HepG2 (cell line): Measurements from ENCODE around the gene RNASE12. TPM values are rescaled to one million over a fixed set of nuclear protein-coding genes. Genes with fewer than 3 reads are reported as not detected.
A peak's percentile ranks its signal among the peaks of the same experiment; 100 is the strongest.

Experiments used
- AGO1 ChIP-seq: fragments of 200-400 bp; formaldehyde crosslinking; IDR thresholded peaks from 2 replicates; pipeline ENCODE4 v1.6.1; 2017; ENCODE audit warnings: mild to moderate bottlenecking, low read depth, low read length, moderate library complexity; ENCODE audit not compliant: poor library complexity, severe bottlenecking
- ATF7 ChIP-seq, 2 experiments: fragments of 450-650 bp in 1 of 2; sonication (generic) in 1 of 2; formaldehyde crosslinking in 1 of 2; IDR thresholded peaks; 2 replicates each; pipeline versions ENCODE4 v1.4.0 to v1.6.1; 2016 to 2020; ENCODE audit warnings: antibody characterized with exemption in 1 of 2, mild to moderate bottlenecking in 1 of 2, missing genetic modification reagents in 1 of 2
- MEIS2 ChIP-seq: sonication (generic); formaldehyde crosslinking; IDR thresholded peaks from 2 replicates; pipeline ENCODE4 v1.9.0; 2021; ENCODE audit warnings: mild to moderate bottlenecking, missing genetic modification reagents
- SP140L ChIP-seq: sonication (generic); formaldehyde crosslinking; IDR thresholded peaks from 2 replicates; pipeline ENCODE4 v1.4.0; 2020; ENCODE audit warnings: missing genetic modification reagents, borderline replicate concordance
- TCF7 ChIP-seq: sonication (generic); IDR thresholded peaks from 2 replicates; pipeline ENCODE4 v1.6.1; 2016; ENCODE audit warnings: antibody characterized with exemption, low read depth
- YEATS4 ChIP-seq: sonication (generic); formaldehyde crosslinking; IDR thresholded peaks from 2 replicates; pipeline ENCODE4 v1.4.0; 2020; ENCODE audit warnings: missing genetic modification reagents, borderline replicate concordance
- ZNF331 ChIP-seq: sonication (generic); formaldehyde crosslinking; IDR thresholded peaks from 2 replicates; pipeline ENCODE4 v1.4.0; 2020; ENCODE audit warnings: missing genetic modification reagents
- ZNF724P ChIP-seq: sonication (generic); formaldehyde crosslinking; IDR thresholded peaks from 2 replicates; pipeline ENCODE4 v1.8.0; 2022; ENCODE audit warnings: missing genetic modification reagents, borderline replicate concordance
- ZNF747 ChIP-seq: sonication (generic); formaldehyde crosslinking; IDR thresholded peaks from 2 replicates; pipeline ENCODE4 v1.8.1; 2023; ENCODE audit warnings: missing genetic modification reagents, mild to moderate bottlenecking, borderline replicate concordance
- ZZZ3 ChIP-seq: sonication (generic); formaldehyde crosslinking; IDR thresholded peaks from 2 replicates; pipeline ENCODE4 v1.4.0; 2020; ENCODE audit warnings: missing genetic modification reagents, mild to moderate bottlenecking, borderline replicate concordance
- polyA plus RNA-seq, 8 experiments: library from polyadenylated mRNA; depleted of rRNA in 3 of 8; stranded (reverse) in 7 of 8; unstranded in 1 of 8; fragments of >200 nt; fragmentation: Illumina TruSeq in 4 of 8; extraction: Trizol in 4 of 8; gene quantifications; 2 replicates each; pipeline versions ENCODE4 v1.2.1 to v1.2.3, GENCODE V29; 2011 to 2016; ENCODE audit warnings: low read depth in 4 of 8, missing spikeins in 1 of 8, mixed read lengths in 1 of 8; ENCODE audit not compliant: insufficient read depth in 1 of 8
- total RNA-seq, 5 experiments: library from RNA; depleted of rRNA; stranded (reverse); fragments of >200 nt; fragmentation: Illumina TruSeq; extraction: Trizol; gene quantifications; 2 replicates each; pipeline ENCODE4 v1.2.3, GENCODE V29; 2016; ENCODE audit warnings: low read depth in 1 of 5
- TF ChIP-seq, protein P1 (sequence below): sonication (generic); formaldehyde crosslinking; IDR thresholded peaks from 2 replicates; pipeline ENCODE4 v1.4.0; 2020; ENCODE audit warnings: missing genetic modification reagents
- TF ChIP-seq, protein P2 (sequence below): sonication (generic); formaldehyde crosslinking; IDR thresholded peaks from 2 replicates; pipeline ENCODE4 v1.4.0; 2020; ENCODE audit warnings: missing genetic modification reagents, borderline replicate concordance
- TF ChIP-seq, protein P3 (sequence below): sonication (generic); formaldehyde crosslinking; IDR thresholded peaks from 2 replicates; pipeline ENCODE4 v1.4.0; 2020; ENCODE audit warnings: missing genetic modification reagents
- TF ChIP-seq, protein P4 (sequence below): sonication (generic); formaldehyde crosslinking; IDR thresholded peaks from 2 replicates; pipeline ENCODE4 v1.5.0; 2020; ENCODE audit warnings: mild to moderate bottlenecking, missing genetic modification reagents
- TF ChIP-seq, protein P5 (sequence below): sonication (generic); formaldehyde crosslinking; IDR thresholded peaks from 2 replicates; pipeline ENCODE4 v1.8.0; 2023; ENCODE audit warnings: mild to moderate bottlenecking, missing genetic modification reagents
- TF ChIP-seq, protein P6 (sequence below): sonication (generic); formaldehyde crosslinking; IDR thresholded peaks from 2 replicates; pipeline ENCODE4 v1.4.0; 2020; ENCODE audit warnings: missing genetic modification reagents

RNASE12 gene
- total and polyA plus RNA-seq, 2 of the 13 experiments (the other 11 are each of a cell fraction or from before 2014, with no cell fraction given) = not detected

DNA sequence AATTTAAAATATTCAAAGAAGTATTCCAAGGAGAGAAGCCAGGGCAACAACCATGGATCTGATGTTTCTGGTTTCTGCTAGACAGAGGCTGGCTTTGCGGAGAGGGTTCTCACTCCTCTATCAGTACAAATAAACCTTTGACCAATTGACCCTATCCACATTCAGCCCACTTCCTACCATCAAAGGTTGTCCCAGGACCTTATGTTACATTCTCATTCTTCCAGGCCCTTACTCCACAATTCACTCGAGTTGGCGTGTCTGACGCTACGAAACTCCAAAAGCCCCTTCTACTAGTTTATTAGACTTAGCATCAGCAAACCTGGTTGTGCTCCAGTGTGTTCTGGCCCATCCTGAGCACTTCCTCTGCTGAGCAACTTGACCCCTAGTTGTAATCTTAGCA lies 24.8 kb upstream of the RNASE12 start (continued):
- no peak for TF ChIP-seq ATF7 (IDR thresholded peaks at IDR 0.05)
- TF ChIP-seq ATF7 (CRISPR knock-in tag; IDR thresholded peaks at IDR 0.05) = no peak
- no peak for TF ChIP-seq ZNF724P
- no peak for TF ChIP-seq ZZZ3 (CRISPR knock-in tag)
- 0 out of 2 replicates have a peak, but pooled peaks have one; percentile 34 for TF ChIP-seq MEIS2 (CRISPR knock-in tag)
- TF ChIP-seq, protein P1, sequence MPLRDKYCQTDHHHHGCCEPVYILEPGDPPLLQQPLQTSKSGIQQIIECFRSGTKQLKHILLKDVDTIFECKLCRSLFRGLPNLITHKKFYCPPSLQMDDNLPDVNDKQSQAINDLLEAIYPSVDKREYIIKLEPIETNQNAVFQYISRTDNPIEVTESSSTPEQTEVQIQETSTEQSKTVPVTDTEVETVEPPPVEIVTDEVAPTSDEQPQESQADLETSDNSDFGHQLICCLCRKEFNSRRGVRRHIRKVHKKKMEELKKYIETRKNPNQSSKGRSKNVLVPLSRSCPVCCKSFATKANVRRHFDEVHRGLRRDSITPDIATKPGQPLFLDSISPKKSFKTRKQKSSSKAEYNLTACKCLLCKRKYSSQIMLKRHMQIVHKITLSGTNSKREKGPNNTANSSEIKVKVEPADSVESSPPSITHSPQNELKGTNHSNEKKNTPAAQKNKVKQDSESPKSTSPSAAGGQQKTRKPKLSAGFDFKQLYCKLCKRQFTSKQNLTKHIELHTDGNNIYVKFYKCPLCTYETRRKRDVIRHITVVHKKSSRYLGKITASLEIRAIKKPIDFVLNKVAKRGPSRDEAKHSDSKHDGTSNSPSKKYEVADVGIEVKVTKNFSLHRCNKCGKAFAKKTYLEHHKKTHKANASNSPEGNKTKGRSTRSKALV (CRISPR knock-in tag) = 0 out of 2 replicates have a peak, but pooled peaks have one; percentile 48
- TF ChIP-seq, protein P2, sequence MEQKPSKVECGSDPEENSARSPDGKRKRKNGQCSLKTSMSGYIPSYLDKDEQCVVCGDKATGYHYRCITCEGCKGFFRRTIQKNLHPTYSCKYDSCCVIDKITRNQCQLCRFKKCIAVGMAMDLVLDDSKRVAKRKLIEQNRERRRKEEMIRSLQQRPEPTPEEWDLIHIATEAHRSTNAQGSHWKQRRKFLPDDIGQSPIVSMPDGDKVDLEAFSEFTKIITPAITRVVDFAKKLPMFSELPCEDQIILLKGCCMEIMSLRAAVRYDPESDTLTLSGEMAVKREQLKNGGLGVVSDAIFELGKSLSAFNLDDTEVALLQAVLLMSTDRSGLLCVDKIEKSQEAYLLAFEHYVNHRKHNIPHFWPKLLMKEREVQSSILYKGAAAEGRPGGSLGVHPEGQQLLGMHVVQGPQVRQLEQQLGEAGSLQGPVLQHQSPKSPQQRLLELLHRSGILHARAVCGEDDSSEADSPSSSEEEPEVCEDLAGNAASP (CRISPR knock-in tag) = peak; percentile 56; the same call in 1 of the 2 replicates
- peak; percentile 45; the same call in 1 of the 2 replicates for TF ChIP-seq ZNF331 (CRISPR knock-in tag)
- no peak for TF ChIP-seq AGO1
- TF ChIP-seq SP140L (CRISPR knock-in tag) = no peak
- TF ChIP-seq, protein P3, sequence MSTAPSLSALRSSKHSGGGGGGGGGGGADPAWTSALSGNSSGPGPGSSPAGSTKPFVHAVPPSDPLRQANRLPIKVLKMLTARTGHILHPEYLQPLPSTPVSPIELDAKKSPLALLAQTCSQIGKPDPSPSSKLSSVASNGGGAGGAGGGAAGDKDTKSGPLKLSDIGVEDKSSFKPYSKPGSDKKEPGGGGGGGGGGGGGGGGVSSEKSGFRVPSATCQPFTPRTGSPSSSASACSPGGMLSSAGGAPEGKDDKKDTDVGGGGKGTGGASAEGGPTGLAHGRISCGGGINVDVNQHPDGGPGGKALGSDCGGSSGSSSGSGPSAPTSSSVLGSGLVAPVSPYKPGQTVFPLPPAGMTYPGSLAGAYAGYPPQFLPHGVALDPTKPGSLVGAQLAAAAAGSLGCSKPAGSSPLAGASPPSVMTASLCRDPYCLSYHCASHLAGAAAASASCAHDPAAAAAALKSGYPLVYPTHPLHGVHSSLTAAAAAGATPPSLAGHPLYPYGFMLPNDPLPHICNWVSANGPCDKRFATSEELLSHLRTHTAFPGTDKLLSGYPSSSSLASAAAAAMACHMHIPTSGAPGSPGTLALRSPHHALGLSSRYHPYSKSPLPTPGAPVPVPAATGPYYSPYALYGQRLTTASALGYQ (CRISPR knock-in tag) = peak; percentile 35; the same call in 1 of the 2 replicates
- TF ChIP-seq TCF7 = peak; percentile 74
- TF ChIP-seq, protein P4, sequence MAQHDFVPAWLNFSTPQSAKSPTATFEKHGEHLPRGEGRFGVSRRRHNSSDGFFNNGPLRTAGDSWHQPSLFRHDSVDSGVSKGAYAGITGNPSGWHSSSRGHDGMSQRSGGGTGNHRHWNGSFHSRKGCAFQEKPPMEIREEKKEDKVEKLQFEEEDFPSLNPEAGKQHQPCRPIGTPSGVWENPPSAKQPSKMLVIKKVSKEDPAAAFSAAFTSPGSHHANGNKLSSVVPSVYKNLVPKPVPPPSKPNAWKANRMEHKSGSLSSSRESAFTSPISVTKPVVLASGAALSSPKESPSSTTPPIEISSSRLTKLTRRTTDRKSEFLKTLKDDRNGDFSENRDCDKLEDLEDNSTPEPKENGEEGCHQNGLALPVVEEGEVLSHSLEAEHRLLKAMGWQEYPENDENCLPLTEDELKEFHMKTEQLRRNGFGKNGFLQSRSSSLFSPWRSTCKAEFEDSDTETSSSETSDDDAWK = no peak
- TF ChIP-seq YEATS4 (CRISPR knock-in tag) = 0 out of 2 replicates have a peak, but pooled peaks have one; percentile 51
- TF ChIP-seq ZNF747 (CRISPR knock-in tag) = no peak
- TF ChIP-seq, protein P5, sequence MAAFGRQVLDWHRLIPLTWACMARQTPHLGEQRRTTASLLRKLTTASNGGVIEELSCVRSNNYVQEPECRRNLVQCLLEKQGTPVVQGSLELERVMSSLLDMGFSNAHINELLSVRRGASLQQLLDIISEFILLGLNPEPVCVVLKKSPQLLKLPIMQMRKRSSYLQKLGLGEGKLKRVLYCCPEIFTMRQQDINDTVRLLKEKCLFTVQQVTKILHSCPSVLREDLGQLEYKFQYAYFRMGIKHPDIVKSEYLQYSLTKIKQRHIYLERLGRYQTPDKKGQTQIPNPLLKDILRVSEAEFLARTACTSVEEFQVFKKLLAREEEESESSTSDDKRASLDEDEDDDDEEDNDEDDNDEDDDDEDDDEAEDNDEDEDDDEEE (CRISPR knock-in tag) = no peak
- TF ChIP-seq, protein P6, sequence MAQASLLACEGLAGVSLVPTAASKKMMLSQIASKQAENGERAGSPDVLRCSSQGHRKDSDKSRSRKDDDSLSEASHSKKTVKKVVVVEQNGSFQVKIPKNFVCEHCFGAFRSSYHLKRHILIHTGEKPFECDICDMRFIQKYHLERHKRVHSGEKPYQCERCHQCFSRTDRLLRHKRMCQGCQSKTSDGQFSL (CRISPR knock-in tag) = no peak
